ENCODE data around the gene TIFAB. TPM values are rescaled to one million over a fixed set of nuclear protein-coding genes. Genes with fewer than 3 reads are reported as not detected.

Gene TIFAB
- polyA plus RNA-seq, 1 donor: 0.23 TPM

DNA sequence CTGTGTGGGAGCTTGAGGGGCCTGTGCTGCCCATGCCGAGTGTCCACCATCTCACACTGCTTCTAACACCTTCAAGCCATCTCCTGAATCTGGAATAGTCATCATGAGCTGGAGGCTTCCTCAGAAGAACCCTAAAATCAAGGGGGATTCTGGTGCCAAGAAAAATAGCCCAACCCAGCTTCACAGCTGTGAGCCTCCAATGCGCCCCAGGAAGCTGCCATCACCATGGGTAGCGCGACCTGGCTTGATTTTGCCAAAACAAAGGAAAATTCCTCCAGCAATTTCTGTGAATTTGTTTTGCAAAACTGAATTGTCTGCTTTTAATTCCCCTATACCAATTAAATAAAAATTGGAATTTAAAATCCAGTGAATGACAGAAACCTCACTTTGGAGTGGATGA is 6.2 kb upstream of the TIFAB start:
- no peak for DNase-seq (ENCODE audit: low read depth)

DNA sequence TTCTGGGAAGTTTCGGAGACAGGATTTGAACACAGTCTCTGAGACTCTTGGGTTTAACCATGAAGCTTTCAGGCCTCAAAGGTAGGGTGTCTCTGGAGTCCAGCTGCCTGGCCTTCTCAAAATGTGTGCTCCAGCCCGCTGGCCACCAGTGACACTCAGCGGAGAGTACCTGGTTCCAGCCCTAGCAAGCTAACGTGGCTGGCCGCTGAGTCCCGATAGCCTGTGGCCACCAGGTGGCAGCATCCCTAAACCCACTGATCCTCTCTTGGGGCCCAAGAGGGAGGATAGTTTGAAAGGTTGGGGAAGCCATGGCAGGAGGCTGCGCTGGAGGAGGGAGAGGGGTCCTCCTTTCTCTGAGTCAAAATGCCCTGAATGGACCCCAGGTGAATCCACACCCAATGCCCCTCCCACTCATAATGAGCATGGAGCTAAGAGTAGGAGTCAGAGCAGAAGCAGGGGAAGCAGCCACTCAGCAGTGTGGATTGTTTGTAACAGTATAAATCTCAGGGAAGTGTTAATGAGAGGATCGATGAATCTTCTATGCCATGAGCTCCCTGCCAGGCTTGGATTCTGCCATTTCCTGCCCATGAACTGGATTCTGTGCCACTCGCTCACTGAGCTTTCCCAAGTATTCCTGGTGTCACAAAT is 5.4 kb upstream of the TIFAB start:
- DNase-seq (ENCODE audit: low read depth): no peak

DNA sequence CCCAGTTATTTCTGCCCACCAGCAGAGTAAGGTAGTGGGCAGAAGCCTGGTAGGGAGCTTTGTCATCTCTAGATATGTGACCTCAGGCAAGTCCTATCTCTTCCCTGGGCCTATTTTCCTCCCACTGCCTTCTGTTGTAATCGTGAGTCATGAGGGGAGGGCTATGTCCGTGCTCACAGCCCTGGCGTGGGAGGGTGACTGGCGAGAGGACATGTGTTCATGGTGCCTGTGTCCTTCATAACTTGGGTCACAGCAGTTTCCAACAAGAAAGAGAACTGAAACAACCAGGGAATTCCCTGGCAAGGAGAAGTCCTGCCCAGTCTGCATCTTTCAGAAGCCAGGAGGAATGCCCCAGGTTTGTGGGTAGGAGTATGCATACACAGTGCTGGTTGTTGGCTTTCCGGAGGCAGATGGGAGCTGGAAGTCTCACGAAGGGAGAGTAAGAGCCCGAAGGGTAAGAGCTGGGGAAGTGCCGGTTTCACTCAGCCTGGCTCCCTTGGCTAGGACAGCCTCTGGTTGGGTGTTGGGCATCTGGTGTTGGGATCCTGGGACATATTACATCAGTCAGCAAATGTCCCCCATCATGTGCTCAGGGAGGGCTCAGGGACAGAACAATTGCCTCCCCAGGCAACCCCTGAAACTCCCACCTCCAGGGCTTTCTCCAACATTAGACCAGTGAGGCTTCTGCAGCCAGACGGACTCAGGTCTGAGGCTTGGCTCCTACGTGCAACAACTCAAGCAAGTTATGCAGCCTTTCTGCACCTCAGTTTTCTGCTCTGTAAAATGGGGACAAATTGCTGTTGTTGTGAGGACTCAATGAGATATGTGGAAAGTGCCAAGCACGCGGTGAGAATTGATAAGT is 4.3 kb upstream of the TIFAB start:
- no peak for DNase-seq (ENCODE audit: low read depth)

DNA sequence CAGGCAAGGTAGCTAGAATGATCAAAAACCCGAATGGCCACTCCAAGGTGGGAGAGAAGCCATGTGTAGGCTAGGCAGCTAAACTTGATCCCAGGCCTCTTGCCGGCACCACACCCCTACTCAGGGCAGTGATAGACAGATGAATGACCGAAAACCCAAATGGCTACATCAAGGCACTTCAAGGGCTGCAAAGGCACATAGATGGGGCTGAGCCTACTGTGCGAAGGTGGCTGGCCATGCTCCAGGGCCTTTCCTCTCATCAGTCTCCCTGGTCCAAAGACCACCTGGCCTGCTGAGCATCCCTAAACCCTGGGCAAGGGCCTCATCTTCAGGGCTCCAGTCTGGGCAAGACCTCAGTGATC is 3.7 kb upstream of the TIFAB start:
- DNase-seq (ENCODE audit: low read depth): no peak

DNA sequence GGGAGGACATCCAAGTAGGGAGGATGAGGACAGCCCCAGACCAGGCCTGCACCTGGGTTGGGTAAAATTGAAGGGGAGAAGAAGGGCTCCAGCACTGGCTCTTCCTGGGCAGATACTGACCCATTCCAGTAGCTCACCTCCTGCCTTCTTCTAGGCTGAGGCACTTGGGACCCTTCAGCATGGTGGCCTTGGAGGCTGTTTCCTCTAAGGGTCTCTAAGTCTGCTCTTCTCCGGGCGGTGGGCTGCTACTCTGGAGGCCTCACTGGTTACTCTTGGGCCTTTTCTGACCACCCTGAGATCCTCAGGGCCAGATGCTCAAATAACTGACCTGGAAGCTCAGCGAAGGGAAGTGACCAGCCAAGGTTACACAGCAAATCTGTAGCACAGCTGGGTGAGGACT is 2.8 kb upstream of the TIFAB start:
- no peak for DNase-seq (ENCODE audit: low read depth)

DNA sequence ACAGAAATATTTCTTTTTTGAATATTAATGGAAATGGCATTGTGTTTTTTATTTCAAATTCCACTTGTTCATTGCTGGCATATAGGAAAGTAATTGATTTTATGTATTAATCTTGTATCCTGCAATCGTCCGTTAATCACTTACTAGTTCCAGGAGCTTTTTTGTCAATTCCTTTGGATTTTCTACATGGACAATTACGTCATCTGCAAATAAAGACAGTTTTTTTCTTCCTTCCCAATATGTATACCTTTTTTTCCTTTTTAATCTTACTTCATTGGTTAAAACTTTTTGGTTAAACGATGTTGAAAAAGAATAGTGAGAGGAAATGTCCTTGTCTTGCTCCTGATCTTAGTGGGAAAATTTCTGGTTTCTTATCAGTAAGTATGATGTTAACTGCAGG is 1.5 kb upstream of the TIFAB start:
- DNase-seq (ENCODE audit: low read depth): no peak

DNA sequence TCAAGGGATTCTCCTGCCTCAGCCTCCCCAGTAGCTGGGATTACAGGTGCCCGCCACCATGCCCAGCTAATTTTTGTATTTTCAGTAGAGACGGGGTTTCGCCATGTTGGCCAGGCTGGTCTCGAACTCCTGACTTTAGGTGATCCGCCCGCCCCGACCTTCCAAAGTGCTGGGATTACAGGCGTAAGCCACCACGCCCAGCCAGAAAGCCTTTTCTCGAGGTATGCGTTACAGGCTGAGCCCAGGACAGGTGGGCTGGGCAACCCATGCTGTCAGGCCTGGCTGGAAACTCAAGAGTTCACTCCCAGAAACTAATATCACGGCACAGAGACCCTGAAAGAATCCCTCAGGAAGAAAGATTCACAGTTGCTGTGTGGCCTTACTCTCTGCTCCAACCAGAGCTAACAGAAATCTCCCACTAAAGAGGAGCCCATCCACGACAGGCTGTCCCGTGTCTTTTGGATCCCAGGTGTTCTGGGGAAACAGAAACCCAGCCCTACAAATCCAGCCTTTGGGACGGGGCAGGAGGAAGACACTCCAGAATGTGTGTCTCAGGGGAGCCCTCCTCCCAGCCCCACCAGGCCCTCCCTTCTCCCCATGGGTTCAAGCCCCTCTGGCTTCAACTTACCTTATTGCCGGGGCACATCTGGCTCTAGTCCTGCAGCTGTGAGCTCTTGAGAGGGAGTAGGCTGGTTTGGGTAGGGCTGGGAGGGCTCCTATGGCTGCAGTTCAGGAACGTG is 400 bp downstream of the TIFAB start:
- no peak for DNase-seq (ENCODE audit: low read depth)

DNA sequence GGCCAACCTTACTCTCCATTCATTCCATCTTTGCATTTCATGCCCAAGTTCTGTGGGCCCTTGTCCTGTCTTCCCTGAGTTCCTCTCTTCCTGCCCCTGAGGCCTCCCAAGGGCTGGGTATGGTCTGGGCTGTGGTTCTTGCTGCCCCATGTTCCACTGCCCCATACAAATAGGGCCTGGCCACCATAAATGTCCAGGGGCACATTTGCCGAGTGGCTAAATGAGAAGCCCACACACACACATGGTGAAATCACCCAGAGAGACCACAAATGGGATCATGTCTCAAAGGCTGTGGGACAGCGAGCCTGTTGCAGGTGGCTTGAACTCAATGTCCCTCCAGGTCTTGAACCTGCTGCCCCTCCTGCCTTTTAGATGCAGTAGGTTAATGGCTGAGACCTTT is 1.2 kb downstream of the TIFAB start:
- no peak for DNase-seq (ENCODE audit: low read depth)

DNA sequence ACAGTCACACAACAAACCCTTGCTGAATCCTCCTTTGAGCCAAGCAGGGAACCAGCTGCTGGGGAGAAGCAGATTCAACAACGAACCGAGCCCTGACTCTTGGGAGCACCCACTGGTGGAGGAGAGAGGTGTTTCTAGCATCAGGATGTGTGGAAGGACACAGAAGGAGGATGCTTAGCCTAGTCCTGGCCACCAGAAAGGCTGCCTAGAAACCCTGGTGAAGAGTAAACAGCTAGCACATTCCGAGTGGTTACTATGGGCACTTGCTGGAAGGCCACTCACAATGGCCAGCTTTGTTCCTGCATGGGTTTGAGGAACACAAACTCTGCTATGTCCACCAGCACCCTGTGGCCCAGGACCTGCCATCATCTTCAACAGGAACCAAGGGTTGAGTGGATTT is 1.8 kb downstream of the TIFAB start:
- DNase-seq (ENCODE audit: low read depth): no peak

DNA sequence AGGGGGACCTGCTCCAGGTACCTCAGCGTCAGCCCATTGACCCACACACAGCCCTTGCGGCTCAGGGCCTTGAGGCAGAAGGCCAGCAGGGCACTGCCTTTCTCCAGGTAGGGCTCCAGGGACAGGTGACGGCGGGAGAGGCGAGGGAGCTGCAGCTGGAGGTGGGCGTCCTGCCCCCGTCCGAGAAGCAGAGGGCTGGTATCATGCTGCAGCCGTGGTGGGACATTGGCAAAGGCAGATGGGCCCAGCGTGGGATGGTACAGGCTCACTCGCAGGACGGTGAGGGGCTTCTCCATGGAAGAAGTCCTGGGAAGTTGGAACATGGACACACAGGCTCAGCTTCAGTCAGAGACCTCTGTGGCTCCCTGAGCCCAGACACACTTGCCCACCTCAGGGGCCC is 2.5 kb downstream of the TIFAB start:
- DNase-seq (ENCODE audit: low read depth): no peak

DNA sequence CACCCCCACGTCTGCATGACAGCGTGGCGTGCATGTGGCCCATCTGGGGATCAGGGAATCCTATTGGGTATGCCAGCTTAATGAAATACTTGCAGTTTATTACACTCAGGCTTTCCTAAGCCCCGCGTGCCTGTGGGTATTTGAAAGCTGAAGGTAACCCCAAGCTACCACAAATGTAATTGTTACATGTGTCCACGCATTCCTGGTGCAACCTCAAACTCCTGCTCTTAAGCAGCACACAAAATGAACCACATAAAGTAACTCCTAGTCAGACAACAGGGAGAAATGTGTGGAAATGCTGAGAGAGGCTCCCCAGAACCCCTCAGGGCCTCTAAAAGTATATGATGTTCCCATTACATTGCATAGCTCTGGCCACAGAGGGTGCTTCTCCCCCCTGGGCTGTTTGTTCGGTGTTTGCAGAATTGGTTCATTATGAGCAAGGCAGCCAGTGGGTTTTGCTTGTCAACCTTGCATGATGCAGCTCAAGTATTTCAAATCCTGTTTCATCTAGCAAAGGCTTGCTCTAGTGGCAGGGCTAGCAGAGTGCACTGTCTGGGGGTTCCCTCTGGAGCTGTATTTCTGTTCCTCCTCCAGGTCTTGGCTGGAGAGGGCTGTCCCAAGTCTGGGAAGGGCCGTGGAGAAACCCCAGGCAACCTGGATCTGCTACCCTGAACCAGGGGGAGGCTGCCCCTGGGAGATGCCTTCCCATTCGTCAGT is 3.2 kb downstream of the TIFAB start:
- DNase-seq (ENCODE audit: low read depth): no peak

DNA sequence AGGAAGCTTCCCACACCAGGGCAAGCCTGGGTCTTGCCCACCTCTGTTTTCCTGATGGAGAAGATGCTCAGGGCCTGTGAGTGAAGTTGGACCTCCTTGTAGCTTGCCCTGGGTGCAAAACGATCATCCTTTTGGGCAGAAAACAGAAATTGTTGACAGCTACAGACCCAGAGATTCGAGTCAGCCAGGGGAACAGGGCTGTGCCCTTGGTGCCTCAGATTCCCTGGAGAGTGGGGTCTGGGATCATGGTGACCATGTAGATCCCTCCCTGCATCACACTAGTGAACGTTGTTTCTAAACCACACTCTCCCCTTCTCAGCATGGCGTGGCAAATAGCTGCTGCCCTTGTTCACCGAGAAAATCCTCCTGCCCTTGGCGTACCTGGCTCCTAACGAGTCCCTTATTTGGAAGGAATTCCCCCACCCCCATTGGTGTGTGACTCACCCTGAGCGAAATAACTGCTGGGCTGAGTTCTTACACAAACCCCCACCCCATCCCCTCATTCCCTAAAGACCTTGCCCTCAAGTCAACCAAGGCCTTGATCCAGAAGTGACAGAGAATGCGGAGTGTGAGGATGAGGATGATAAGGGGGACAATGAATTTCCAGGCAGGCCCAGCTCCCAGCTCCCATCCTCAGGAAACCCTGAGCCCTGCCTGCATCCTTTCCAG is 3.9 kb downstream of the TIFAB start:
- DNase-seq (ENCODE audit: low read depth): no peak

DNA sequence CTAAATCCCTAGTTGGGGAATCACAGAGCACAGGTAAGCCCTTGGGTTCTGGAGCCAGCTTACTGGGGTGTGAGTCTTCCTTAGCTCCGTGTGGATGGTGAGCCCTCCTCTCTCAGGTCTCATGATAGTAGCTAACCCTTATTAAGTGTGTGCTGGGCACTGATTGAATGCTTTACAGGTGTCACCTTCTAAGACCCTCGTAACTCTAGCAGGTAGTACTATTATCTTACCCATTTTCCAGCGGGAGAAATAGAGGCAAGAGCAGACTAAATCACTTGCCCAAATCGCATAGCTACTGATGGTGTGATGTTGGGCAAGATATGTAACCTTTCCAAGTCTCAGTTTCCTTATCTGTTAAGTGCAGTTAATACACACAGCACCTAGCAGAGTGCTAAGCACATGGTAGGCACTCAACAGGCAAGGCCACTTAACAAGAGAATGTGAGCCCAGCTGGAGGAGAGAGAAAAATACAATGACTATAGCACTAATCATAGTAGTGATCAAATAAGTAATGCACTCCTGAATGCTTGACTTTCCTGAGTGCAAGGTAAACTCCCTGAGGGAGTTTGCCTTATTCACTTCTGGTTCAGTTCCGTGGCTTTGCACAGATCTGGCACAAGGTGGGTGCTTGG is 4.7 kb downstream of the TIFAB start, which contains the start of gene DCANP1:
Gene DCANP1, minus strand, starts transcription at position 51 of the 632 bp plus-strand sequence. CDS start 240 bp downstream, outside the sequence.
- no peak for DNase-seq (ENCODE audit: low read depth)

DNA sequence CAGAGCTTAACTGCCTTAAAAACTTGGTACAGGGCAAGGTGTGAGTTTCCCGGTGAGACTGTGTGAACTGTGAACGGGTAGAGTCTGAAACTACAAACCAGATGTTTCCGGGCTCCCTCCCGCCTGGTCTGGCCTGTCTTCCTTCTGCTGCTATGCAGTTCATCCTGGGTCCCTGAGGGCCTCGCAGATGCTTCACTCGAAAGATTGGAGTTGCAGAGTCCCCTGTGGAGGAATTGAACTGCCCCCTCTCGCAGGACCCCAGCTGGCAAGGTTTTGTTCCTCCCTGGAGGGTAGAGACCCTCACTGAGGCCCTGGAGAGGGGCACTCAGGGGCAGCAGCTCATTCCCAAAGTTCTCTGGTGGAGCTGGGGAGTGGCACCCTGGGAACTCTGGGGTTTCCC is 5.5 kb downstream of the TIFAB start:
- DNase-seq (ENCODE audit: low read depth): no peak

DNA sequence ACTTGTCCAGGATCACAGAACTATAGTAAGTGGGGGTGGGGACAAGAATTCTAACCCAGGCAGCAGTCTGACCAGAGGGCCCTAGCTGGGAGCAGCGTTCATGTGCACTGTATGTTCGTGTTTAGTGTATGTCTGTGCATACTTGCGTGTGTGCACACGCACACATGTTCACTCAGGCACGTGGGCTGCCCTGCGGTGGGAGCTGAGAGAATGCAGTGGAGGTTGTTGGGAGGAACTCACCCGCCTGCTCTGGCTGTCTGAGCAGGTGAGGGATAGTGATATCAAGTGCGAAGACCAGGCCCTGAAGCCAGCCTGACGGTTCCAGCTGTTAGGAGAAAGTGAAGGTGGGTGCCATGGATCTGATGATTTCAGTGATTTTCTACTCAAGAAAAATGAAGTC is 5.9 kb downstream of the TIFAB start:
- no peak for DNase-seq (ENCODE audit: low read depth)

DNA sequence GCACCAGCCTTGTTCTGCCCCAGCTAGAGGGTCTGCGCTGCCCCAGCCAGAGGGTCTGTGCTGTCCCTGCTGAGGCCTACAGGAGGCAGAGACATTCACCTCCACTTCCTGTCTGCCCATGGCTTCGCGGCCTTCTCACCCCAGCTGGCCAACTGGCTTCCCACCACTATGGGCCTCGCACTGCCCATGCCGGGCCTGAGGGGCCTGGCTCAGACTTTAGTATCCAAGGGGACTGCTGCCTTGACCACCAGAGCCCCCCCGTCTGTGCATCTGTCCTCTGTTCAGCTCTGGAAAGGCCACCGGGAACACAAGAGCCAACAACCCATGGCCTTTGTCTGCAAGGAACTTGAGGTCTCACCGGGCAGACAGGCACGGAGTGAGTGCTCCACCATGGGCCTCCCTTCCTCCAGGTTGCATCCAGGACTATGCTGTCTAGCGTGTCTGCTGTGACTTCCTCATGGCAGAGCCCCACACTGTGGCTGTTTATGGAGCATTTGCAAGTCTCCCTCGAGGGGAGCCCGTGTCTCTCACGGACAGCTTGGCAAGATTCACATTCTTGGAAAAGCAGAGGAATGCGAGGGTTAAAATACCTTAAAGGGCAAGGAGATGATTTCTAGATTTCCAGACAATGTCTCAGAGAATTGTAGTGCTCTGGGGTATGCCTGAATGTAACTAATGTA is 6.7 kb downstream of the TIFAB start:
- DNase-seq (ENCODE audit: low read depth): no peak

DNA sequence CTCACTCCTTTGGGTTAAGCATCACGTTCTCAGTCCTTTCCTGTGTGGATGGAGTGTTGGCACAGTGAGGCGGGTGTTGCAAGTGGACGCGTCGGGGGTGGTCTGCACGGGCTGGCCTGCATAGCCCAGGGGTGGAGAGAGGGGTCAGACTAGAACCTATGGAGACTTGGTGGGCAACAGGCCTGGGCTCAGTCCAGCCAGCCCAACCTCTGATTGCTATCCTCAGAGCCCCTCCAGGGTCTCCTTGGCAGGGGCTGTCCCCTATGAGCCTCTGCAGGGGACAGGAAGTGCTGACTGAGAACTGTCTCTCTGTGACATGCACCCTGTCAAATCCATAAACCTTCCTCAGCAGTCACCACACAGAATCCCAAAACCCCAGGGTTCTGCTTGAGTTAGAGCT is 7.3 kb downstream of the TIFAB start:
- DNase-seq (ENCODE audit: low read depth): no peak

DNA sequence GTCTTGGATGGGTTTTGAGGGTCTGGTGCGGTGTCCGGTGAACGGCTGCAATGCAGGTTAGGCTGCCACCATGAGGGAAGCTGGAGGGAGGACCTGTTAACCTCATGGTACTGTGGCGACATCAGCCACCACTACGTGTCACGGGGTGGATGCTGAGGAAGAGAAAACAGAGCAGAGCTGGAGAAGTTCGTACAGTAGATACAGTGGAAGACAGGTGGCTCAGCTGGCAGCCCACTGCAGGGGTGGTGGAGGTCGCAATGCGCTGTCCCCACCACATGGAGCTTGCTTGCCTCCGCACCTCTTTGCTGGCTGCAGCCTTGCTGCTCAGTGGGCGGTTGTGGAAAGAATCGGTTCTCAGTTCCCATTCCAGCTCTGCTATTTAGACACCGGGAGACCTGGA is 7.8 kb downstream of the TIFAB start:
- DNase-seq (ENCODE audit: low read depth): no peak

DNA sequence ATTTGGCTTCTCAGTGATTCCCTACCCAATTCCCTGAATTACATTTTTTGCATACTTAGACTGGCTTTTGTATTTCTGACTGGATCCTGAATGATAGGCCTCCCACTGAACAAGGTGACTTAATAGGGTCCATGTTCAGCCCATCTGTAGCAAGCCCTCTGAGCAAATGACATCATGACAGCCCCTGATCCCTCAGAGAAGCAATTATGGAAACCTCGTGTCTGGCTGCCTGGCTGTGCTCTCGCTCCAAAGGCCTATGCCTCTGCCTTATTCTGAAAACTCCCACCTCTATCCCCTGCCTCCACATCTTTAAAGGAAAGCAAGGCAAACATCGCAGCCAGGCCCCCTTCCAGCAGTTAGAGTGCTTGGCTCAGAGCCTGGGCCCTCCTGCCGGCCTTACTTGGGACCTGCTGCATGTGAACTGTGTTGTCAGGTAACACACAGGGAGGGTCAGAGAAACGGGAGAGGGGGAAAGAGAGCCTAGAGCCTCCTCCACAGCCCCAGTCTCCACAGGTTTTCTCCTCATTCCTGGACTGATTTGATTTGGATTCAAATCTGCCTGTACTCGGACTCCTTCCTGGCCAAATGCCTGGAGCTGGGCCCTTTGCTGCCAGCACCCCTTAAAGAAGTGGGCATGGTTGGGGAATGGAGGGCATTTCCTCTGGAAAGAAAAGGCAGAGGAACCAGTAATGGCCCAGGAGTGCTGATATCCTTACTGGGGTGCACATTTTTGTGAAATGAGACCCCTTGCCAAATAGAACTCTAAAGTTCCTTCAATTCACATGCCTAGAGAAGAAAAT is 8.8 kb downstream of the TIFAB start:
- DNase-seq (ENCODE audit: low read depth): no peak
